ENCODE measurements around the gene C11orf24. TPM values are rescaled to one million over a fixed set of nuclear protein-coding genes. Genes with fewer than 3 reads are reported as not detected.

The C11orf24 gene
- polyA plus RNA-seq, 3 donors = 14.4 to 23.4 (median 16.8) TPM

GRCh38 chr11:68215524-68216170 lies 56.1 kb downstream of the C11orf24 start:
- 73 to 88% (median 86%) methylated on average over 6 of the region's 6 CpGs for WGBS, 3 donors
- no peak overlapping the region for H3K27ac ChIP-seq (ENCODE audit: low read depth, low read length)

- H3K27ac ChIP-seq (ENCODE audit: low read depth, low read length) = no peak overlapping the region
- WGBS, 3 donors = 54 to 68% (median 61%) methylated on average over 15 of the region's 15 CpGs
Observed at GRCh38 chr11:68215087-68215445, 56.7 kb downstream of the C11orf24 start.

GRCh38 chr11:68214173-68215086 lies 57.3 kb downstream of the C11orf24 start:
- WGBS, 3 donors = 15 to 23% (median 18%) methylated on average over 43 to 58 of the region's 58 CpGs
- peak overlapping the region; percentile 99 for H3K27ac ChIP-seq (ENCODE audit: low read depth, low read length)

GRCh38 chr11:68213555-68214172 lies 58.1 kb downstream of the C11orf24 start:
- peak overlapping the region; percentile 99 for H3K27ac ChIP-seq (ENCODE audit: low read depth, low read length)
- WGBS, 3 donors = 0 to 1% (median 0%) methylated on average over 56 to 90 of the region's 90 CpGs

- 0 to 1% (median 1%) methylated on average over 23 to 58 of the region's 60 CpGs for WGBS, 3 donors
- H3K27ac ChIP-seq (ENCODE audit: low read depth, low read length) = peak within 1 kb of the TSS; percentile 99
Observed at GRCh38 chr11:68213135-68213515, 58.6 kb downstream of the C11orf24 start, which contains the start of gene KMT5B. KMT5B (minus strand) TSS chr11:68213296; CDS start chr11:68190076, 23,220 bp downstream.

- H3K27ac ChIP-seq (ENCODE audit: low read depth, low read length) = peak overlapping the region; percentile 99
- 0 to 1% (median 0%) methylated on average over 32 to 77 of the region's 80 CpGs for WGBS, 3 donors
Observed at GRCh38 chr11:68212421-68213134, 59.2 kb downstream of the C11orf24 start.

GRCh38 chr11:68211546-68211945 lies 60.2 kb downstream of the C11orf24 start:
- WGBS, 3 donors = 14 to 35% (median 33%) methylated on average over 14 of the region's 14 CpGs

More at GRCh38 chr11:68211546-68211945, 60.2 kb downstream of the C11orf24 start:
- no peak overlapping the region for H3K27ac ChIP-seq (ENCODE audit: low read depth, low read length)

Other genes with a start within 250 kb of the C11orf24 start
- 100 to 1,000 TPM in 2 of 3 donors, 10 to 100 TPM in 1; 77.7 to 240 (median 115) TPM for gene NDUFS8, start 241.3 kb downstream of the C11orf24 start, polyA plus RNA-seq
- gene TCIRG1, start 232.9 kb downstream of the C11orf24 start, polyA plus RNA-seq = 100 to 1,000 TPM; 109 to 263 (median 130) TPM
- 10 to 100 TPM; 14.3 to 16.4 (median 16.0) TPM for gene CHKA, start 150.6 kb downstream of the C11orf24 start, polyA plus RNA-seq
- 10 to 100 TPM; 10.6 to 19.2 (median 16.8) TPM for gene KMT5B, start 58.7 kb downstream of the C11orf24 start, polyA plus RNA-seq
- gene LRP5, start 40.6 kb upstream of the C11orf24 start, polyA plus RNA-seq = 10 to 100 TPM; 26.0 to 50.1 (median 33.6) TPM
- 10 to 100 TPM; 14.3 to 31.5 (median 26.9) TPM for gene PPP6R3, start 188.8 kb upstream of the C11orf24 start, polyA plus RNA-seq